ENCODE results near the gene ZNF646. TPM values are rescaled to one million over a fixed set of nuclear protein-coding genes. Genes with fewer than 3 reads are reported as not detected.

Gene ZNF646
- total RNA-seq: 10.6 TPM

- Histone ChIP-seq H3K36me3 (peaks cover 0 to 29% of the 10 kb centered on the region in 2 donors), H3K4me1 (peaks cover 31% of the 10 kb centered on the region), H3K27ac (peak within 1 kb of the TSS; percentile 94), H3K27me3 (no peaks in the 10 kb centered on the region), H3K9me3 (no peaks in the 10 kb centered on the region), H3K4me3 (peak within 1 kb of the TSS; percentile 65 to 97)
- TF ChIP-seq POLR2A (IDR thresholded peaks at IDR 0.05) (peak in 1 of 2 donors; percentile 56), POLR2AphosphoS5 (IDR thresholded peaks at IDR 0.05; ENCODE audit: insufficient read depth in 1 of 2, low read depth in 1 of 2) (peak; percentile 86 to 98), CTCF (IDR thresholded peaks at IDR 0.05) (no peak)
- intact Hi-C loops (cut with DNase I): loop anchor here (10.0 kb wide), 1 partner anchor 89 kb away; the partner anchor contains the start of gene HSD3B7
- peak in 1 of 2 donors; percentile 97 for DNase-seq (ENCODE audit: extremely low spot score in 2 of 2)
Observed at GRCh38 chr16:31073970-31074813, at the start of gene ZNF646, which contains the start of gene ZNF668. ZNF646 (plus strand) TSS chr16:31074422; CDS start chr16:31076325, 1,903 bp downstream. ZNF668 (minus strand) TSS chr16:31074240; CDS start chr16:31064459, 9,781 bp downstream.

- H3K27ac ChIP-seq: no peak overlapping the region
- TF ChIP-seq POLR2A (IDR thresholded peaks at IDR 0.05) (no peak), CTCF (IDR thresholded peaks at IDR 0.05) (no peak), POLR2AphosphoS5 (IDR thresholded peaks at IDR 0.05; ENCODE audit: insufficient read depth in 1 of 2, low read depth in 1 of 2) (no peak)
- no peaks in the 10 kb centered on the region for H3K36me3 ChIP-seq
- no peaks in the 10 kb centered on the region for H3K9me3 ChIP-seq
- no peak for DNase-seq (ENCODE audit: extremely low spot score in 2 of 2)
- H3K4me1 ChIP-seq: no peaks in the 10 kb centered on the region
- no peak overlapping the region for H3K4me3 ChIP-seq
- intact Hi-C loops (cut with DNase I): no loop called here
- no peaks in the 10 kb centered on the region for H3K27me3 ChIP-seq
Observed at GRCh38 chr16:31025339-31025738, 48.9 kb upstream of the ZNF646 start.

GRCh38 chr16:31029272-31029671, 45.0 kb upstream of the ZNF646 start:
- Histone ChIP-seq H3K4me3 (no peak overlapping the region), H3K9me3 (no peaks in the 10 kb centered on the region), H3K27ac (no peak overlapping the region), H3K27me3 (no peaks in the 10 kb centered on the region), H3K4me1 (peaks cover 8% of the 10 kb centered on the region), H3K36me3 (no peaks in the 10 kb centered on the region)
- no peak for TF ChIP-seq CTCF (IDR thresholded peaks at IDR 0.05)
- no peak for TF ChIP-seq POLR2A (IDR thresholded peaks at IDR 0.05)
- no peak for DNase-seq (ENCODE audit: extremely low spot score in 2 of 2)
- intact Hi-C loops (cut with DNase I): no loop called here

GRCh38 chr16:31031276-31031675, 42.9 kb upstream of the ZNF646 start:
- Histone ChIP-seq H3K9me3 (no peaks in the 10 kb centered on the region), H3K4me3 (no peak overlapping the region), H3K27ac (no peak overlapping the region), H3K27me3 (no peaks in the 10 kb centered on the region), H3K4me1 (peaks cover 21% of the 10 kb centered on the region), H3K36me3 (peaks cover 0 to 9% of the 10 kb centered on the region in 2 donors)
- intact Hi-C loops (cut with DNase I): loop anchor here (5.0 kb wide), 2 partner anchors 51 to 111 kb away; no protein-coding TSS in a partner anchor
- TF ChIP-seq POLR2A (IDR thresholded peaks at IDR 0.05): no peak
- no peak for TF ChIP-seq CTCF (IDR thresholded peaks at IDR 0.05)
- TF ChIP-seq POLR2AphosphoS5 (IDR thresholded peaks at IDR 0.05; ENCODE audit: insufficient read depth in 1 of 2, low read depth in 1 of 2): no peak
- no peak for DNase-seq (ENCODE audit: extremely low spot score in 2 of 2)

All from vagina (tissue), 2 donors.